GM18517 (cell line): ENCODE measurements around the gene CDC42BPB.
"Not testable (repeated sequence)": the region's sequence is repeated elsewhere in the genome, so short reads cannot be mapped to it uniquely, and the experiment has no call there.

ENCODE experiments used
- ATAC-seq: cut with Tn5 transposase; IDR thresholded peaks from one replicate; pipeline ENCODE4 v1.9.1; 2021; ENCODE audit warnings: mild to moderate bottlenecking, moderate library complexity; ENCODE audit not compliant: unreplicated experiment

Gene CDC42BPB

GRCh38 chr14:102930753-102931579 is 126.4 kb downstream of the CDC42BPB start:
- no peak for ATAC-seq

GRCh38 chr14:102930138-102930752 is 127.1 kb downstream of the CDC42BPB start:
- ATAC-seq: no peak

- no peak for ATAC-seq
These were observed 127.9 kb downstream of the CDC42BPB start for GRCh38 chr14:102929241-102930137.

GRCh38 chr14:102928412-102929240 is 128.7 kb downstream of the CDC42BPB start:
- no peak for ATAC-seq

- no peak for ATAC-seq
These were observed 129.4 kb downstream of the CDC42BPB start for GRCh38 chr14:102927878-102928411.

- no peak for ATAC-seq
These were observed 129.9 kb downstream of the CDC42BPB start for GRCh38 chr14:102927346-102927877.

DNA sequence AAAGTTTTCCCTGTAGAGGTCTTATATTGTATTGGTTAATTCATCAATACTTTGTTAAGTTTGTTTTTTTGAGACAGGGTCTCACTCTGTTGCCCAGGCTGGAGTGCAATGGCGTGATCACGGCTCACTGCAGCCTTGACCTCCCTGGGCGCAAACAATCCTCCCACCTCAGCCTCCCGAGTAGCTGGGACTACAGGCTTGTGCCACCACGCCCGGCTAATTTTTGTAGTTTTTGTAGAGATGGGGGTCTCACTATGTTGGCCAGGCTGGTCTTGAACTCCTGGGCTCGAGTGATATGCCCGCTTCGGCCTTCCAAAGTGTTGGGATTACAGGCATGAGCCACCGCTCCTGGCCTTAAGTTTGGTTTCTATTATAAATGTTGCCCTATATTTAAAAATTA is 130.5 kb downstream of the CDC42BPB start:
- ATAC-seq: not testable (repeated sequence)

DNA sequence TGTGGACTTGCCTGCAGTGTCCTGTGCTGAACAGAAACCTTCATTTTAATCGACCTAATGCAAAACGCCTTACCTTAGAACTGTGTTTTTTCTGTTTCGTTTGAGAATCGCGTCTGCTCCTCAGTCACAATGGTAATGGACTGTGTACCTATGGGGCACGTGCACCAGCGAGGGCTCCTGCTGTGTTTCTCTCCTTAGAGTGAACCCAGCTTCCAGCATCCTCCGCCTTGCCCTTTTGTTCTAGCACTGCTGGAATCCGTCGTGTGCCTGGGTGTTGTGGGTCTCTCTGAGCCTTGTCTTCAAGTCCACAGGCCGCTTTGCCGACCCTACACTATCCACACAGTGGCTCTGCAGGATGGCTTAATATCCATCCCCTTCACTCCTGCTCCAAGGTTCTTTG is 131.2 kb downstream of the CDC42BPB start:
- no peak for ATAC-seq

- ATAC-seq: no peak
These were observed 131.7 kb downstream of the CDC42BPB start for GRCh38 chr14:102925646-102926045.

DNA sequence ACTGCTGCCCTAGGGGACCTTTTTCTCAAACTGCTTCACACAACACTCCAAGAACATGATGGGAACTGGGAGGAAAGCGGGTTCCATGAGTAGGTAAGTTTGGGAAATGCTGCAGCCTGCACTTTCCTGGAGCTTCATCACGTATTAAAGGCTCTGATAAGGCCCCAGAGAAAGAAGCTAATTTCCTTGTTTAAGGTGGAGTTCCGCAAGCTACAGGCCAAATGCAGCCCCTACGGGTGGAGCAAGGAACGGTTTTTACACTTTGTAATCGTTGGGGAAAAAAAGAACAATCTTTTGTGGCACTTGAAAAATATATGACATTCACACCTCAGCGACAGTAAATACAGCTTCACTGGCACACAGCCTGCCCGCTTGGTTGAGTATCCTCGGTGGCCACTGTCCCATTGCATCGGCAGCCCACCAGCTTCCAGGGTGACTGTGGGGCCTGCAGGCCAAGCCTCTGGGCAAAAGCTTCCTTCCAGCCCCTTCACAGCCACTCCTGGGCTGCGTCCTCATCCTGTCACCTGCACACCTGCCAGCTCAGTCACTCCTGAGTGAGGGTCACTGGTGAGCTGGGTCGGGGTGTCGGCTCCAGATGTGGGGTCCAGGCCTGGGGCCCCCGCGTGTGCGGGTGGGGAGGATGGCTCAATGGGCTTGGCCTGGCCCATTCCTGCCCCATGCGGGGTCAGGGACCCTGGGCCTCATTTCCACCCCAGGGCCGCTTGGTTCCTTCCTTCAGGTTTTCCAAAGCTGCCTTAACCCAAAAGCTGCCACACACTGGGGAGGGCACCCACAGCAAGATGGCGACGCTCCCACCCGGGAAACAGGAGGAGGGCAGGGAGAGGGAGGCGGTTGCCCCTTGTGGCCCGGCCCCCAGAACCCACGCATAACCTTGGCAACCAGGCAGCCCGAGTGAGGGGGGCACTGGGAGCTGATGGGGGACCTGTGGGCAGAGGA is 132.4 kb downstream of the CDC42BPB start:
- no peak for ATAC-seq

DNA sequence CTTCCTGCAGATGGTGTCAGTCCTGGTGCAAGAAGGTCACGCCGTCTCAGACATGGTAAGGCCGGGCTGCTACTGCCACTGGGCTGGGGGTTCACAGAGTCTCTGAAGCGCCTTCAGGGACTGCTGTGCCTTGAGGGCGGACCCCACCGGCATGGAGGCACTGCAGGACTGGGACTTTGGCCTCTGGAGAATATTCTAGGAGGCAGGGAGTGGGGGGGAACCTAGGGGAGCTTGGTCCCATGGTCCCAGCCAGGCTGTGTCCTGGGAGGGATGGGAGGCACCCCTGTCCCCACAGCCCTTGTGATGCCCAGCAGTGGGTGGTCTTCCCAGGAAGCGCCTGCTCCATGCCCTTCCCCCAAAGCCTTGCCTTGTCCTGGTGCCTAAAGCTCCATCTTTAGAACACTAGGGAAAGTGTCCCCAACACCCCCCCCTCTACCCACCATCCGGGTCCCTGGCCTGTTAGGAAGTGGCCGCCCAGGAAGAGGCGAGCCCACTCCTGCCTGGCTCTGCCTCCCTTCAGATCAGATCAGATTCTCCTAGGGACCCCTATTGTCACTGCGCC is 133.3 kb downstream of the CDC42BPB start:
- ATAC-seq: no peak

DNA sequence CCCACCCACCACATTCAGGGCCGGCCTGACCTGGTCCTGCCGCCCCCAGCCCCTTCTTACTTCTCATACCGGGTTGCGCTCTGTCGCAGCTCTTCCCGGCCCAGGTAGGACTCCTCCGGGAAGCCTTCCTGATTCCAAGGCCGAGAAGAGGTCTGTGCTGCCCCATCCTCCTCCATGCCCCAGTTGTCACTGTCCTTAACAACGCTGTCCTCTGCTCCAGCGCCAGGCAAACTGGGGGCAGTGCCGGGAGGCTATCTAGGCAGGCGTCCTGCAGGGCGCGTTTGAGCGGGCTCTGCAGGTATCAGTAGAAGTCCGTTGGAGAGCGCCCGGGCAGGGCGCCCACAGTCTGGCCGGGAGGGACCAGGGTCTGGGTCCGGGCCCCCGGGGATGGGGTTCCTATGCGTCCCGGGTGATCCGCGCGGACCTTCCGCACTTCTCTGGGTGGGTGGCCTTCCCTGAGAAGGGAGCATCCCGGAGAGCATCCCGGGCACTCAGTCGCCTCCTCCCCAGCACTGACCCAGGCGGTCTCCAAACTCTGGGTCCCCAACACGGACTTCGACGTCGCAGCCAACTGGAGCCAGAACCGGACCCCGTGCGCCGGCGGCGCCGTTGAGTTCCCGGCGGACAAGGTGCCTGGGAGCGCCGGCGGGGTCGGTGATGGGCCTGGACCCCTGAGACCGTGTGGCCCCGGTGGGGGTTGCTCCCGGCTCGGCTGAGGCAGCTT is 134.0 kb downstream of the CDC42BPB start:
- ATAC-seq: no peak

DNA sequence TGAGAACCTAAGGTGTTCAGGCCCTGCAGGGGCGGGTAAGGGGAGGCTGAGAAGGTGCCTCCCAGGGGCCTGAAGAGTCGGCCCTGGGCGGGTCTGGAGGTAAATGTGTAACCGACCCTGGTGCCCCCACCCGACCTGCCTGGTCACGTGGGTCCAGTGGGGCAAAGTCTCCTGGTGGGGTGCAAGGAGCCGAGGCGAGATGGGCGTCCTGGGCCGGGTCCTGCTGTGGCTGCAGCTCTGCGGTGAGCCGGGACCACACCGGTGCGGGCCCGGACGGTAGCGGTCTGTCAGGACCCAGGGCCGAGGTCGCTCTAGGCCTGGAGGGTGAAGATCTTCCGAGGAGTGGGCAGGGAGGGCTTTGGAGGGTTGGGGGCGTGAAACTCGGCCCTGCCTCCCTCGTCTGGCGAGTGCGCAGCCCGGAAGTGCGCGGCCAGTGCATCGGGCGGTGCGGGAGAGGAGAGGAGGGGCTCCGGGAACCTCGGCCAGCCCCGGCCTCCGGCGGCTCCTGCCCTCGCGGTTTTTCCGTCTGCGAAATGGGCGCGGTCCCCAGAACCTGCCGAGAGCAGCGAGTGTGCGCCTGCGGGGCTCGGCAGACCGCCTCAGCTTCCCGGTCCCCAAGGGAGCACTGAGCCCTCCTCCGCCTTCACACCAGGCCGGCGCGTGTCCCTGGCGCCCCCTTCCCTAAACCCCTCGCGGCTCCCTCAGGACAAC is 134.7 kb downstream of the CDC42BPB start, which contains the start of gene AMN:
Gene AMN (plus strand): TSS at position 174 of the 711 bp plus-strand sequence. CDS start 26 bp downstream, at position 200.
- no peak for ATAC-seq

- ATAC-seq: no peak
These were observed 136.4 kb downstream of the CDC42BPB start for GRCh38 chr14:102920998-102921304.

GRCh38 chr14:102920273-102920997 is 136.9 kb downstream of the CDC42BPB start:
- no peak for ATAC-seq

GRCh38 chr14:102918438-102918837 is 138.9 kb downstream of the CDC42BPB start:
- ATAC-seq: no peak
